GM23338 (cell line): ENCODE results near the gene ZCCHC8. TPM values are rescaled to one million over a fixed set of nuclear protein-coding genes. Genes with fewer than 3 reads are reported as not detected.

ENCODE experiments used
- ATAC-seq: fragments of 200-7000 bp; cut with Tn5 transposase; 3 replicates; pipeline ENCODE4 v1.9.1; 2020
- DNase-seq: peaks from one replicate; pipeline ENCODE4 v3.0.0-alpha.2; 2015; ENCODE audit warnings: low spot score
- H2AFZ ChIP-seq: fragments of 200-600 bp; sonication (generic); 2 replicates; pipeline ENCODE4 v1.8.0; 2016; ENCODE audit warnings: antibody characterized with exemption, mild to moderate bottlenecking, moderate library complexity
- H3F3A ChIP-seq: fragments of 200-600 bp; sonication (generic); replicated peaks from 2 replicates; pipeline ENCODE4 v1.8.0; 2017; ENCODE audit warnings: antibody characterized with exemption, mixed run types, low read depth
- H3K27ac ChIP-seq: fragments of 200-600 bp; sonication (generic); 2 replicates; pipeline ENCODE4 v1.6.1; 2016; ENCODE audit warnings: low read depth
- H3K27me3 ChIP-seq: fragments of 200-600 bp; sonication (generic); 2 replicates; pipeline ENCODE4 v1.8.0; 2016; ENCODE audit warnings: mild to moderate bottlenecking, mixed run types, moderate library complexity; ENCODE audit not compliant: insufficient read depth
- H3K36me3 ChIP-seq: fragments of 200-600 bp; sonication (generic); 2 replicates; pipeline ENCODE4 v1.8.0; 2016; ENCODE audit warnings: mild to moderate bottlenecking; ENCODE audit not compliant: insufficient read depth
- H3K4me1 ChIP-seq: fragments of 200-600 bp; sonication (generic); 2 replicates; pipeline ENCODE4 v1.8.0; 2016; ENCODE audit warnings: mild to moderate bottlenecking, moderate library complexity; ENCODE audit not compliant: insufficient read depth
- H3K4me2 ChIP-seq: fragments of 200-600 bp; sonication (generic); 2 replicates; pipeline ENCODE4 v1.7.1; 2017; ENCODE audit warnings: mixed run types
- H3K4me3 ChIP-seq: fragments of 200-600 bp; sonication (generic); 2 replicates; pipeline ENCODE4 v1.6.1; 2016; ENCODE audit warnings: mixed run types
- H3K79me2 ChIP-seq: fragments of 200-600 bp; sonication (generic); replicated peaks from 2 replicates; pipeline ENCODE4 v1.8.0; 2017; ENCODE audit warnings: mild to moderate bottlenecking; ENCODE audit not compliant: insufficient read depth
- H3K9me2 ChIP-seq: fragments of 200-600 bp; sonication (generic); 2 replicates; pipeline ENCODE4 v1.8.0; 2017; ENCODE audit not compliant: insufficient read depth
- H4K20me1 ChIP-seq: fragments of 200-600 bp; sonication (generic); replicated peaks from 2 replicates; pipeline ENCODE4 v1.8.0; 2017; ENCODE audit warnings: mild to moderate bottlenecking; ENCODE audit not compliant: insufficient read depth
- H3K27ac Mint-ChIP-seq: 2 replicates; pipeline ENCODE4 v1.8.0; 2020; ENCODE audit warnings: inconsistent platforms, mild to moderate bottlenecking, moderate library complexity, mixed read lengths
- H3K27me3 Mint-ChIP-seq: 3 replicates; pipeline ENCODE4 v1.8.0; 2022; ENCODE audit warnings: low read depth, mild to moderate bottlenecking, moderate library complexity, mixed read lengths, inconsistent platforms; ENCODE audit not compliant: insufficient read depth, poor library complexity
- H3K36me3 Mint-ChIP-seq: 3 replicates; pipeline ENCODE4 v1.8.0; 2021; ENCODE audit warnings: low read depth, mild to moderate bottlenecking, inconsistent platforms, moderate library complexity, mixed read lengths
- H3K4me1 Mint-ChIP-seq: 3 replicates; pipeline ENCODE4 v1.8.0; 2020; ENCODE audit warnings: mild to moderate bottlenecking, inconsistent platforms, mixed read lengths
- H3K4me3 Mint-ChIP-seq: 3 replicates; pipeline ENCODE4 v1.8.0; 2021; ENCODE audit warnings: moderate library complexity, mild to moderate bottlenecking, inconsistent platforms, mixed read lengths
- H3K9me3 Mint-ChIP-seq: 3 replicates; pipeline ENCODE4 v1.8.0; 2020; ENCODE audit warnings: moderate library complexity, mild to moderate bottlenecking, inconsistent platforms, mixed read lengths
- CREB1 ChIP-seq: fragments of 250-450 bp; sonication (Bioruptor Pico); IDR thresholded peaks from 2 replicates; pipeline ENCODE4 v1.5.0; 2020; ENCODE audit warnings: low read depth, mild to moderate bottlenecking, moderate library complexity
- ETS1 ChIP-seq: IDR thresholded peaks from 2 replicates; pipeline ENCODE4 v1.6.1; 2016; ENCODE audit warnings: antibody characterized with exemption
- EZH2 ChIP-seq: fragments of 200-600 bp; sonication (generic); IDR thresholded peaks from one replicate; pipeline ENCODE4 v1.8.0; 2017; ENCODE audit warnings: antibody characterized with exemption, mild to moderate bottlenecking, low read depth; ENCODE audit not compliant: unreplicated experiment
- JUNB ChIP-seq: IDR thresholded peaks from one replicate; pipeline ENCODE4 v1.6.1; 2016; ENCODE audit warnings: antibody characterized with exemption; ENCODE audit not compliant: unreplicated experiment
- NANOG ChIP-seq: IDR thresholded peaks from 2 replicates; pipeline ENCODE4 v1.6.1; 2016; ENCODE audit warnings: antibody characterized with exemption, borderline replicate concordance
- POLR2AphosphoS5 ChIP-seq: IDR thresholded peaks from 2 replicates; pipeline ENCODE4 v1.6.1; 2016; ENCODE audit warnings: antibody characterized with exemption, low read depth
- REST ChIP-seq: IDR thresholded peaks from one replicate; pipeline ENCODE4 v1.6.1; 2018; ENCODE audit warnings: antibody characterized with exemption; ENCODE audit not compliant: unreplicated experiment
- ZNF114 ChIP-seq: fragments of 250-450 bp; sonication (Bioruptor Pico); IDR thresholded peaks from 2 replicates; pipeline ENCODE4 v1.5.0; 2020; ENCODE audit warnings: mild to moderate bottlenecking, moderate library complexity
- ZNF462 ChIP-seq: fragments of 250-450 bp; sonication (Bioruptor Pico); IDR thresholded peaks from 2 replicates; pipeline ENCODE4 v1.5.0; 2020; ENCODE audit warnings: mild to moderate bottlenecking, moderate library complexity
- polyA plus RNA-seq: library from polyadenylated mRNA; unstranded; fragments of >200 nt; fragmentation: Nextera tagmentation; extraction: Ambion mirVana; gene quantifications from 2 replicates; pipeline ENCODE4 v1.2.1, GENCODE V29; 2016
- total RNA-seq: library from RNA; depleted of rRNA; stranded (reverse); fragments of >200 nt; shearing (Covaris generic); gene quantifications from 2 replicates; pipeline ENCODE4 v1.2.3, GENCODE V29; 2014

Gene ZCCHC8
- total and polyA plus RNA-seq, 2 experiments from 2014 or later: 23.9 to 39.0 TPM

GRCh38 chr12:122503147-122503751 lies 2.5 kb upstream of the ZCCHC8 start:
- Histone ChIP-seq H3K4me2 (no peak overlapping the region), H2AFZ (no peak overlapping the region), H3K9me2 (no peaks in the 10 kb centered on the region), H3K27ac (peak overlapping the region; percentile 47; the same call in 1 of the 2 replicates), H3K36me3 (peaks cover 47% of the 10 kb centered on the region), H3K79me2 (peaks cover 23% of the 10 kb centered on the region), H4K20me1 (peaks cover 9% of the 10 kb centered on the region), H3K4me1 (peaks cover 5% of the 10 kb centered on the region), H3K4me3 (no peak overlapping the region), H3F3A (peaks cover 43% of the 10 kb centered on the region), H3K27me3 (no peaks in the 10 kb centered on the region)
- Mint-ChIP-seq H3K27ac (no peak overlapping the region), H3K36me3 (peaks cover 75% of the 10 kb centered on the region), H3K27me3 (peaks cover 13% of the 10 kb centered on the region), H3K9me3 (no peaks in the 10 kb centered on the region), H3K4me1 (peaks cover 20% of the 10 kb centered on the region), H3K4me3 (no peak overlapping the region)
- ATAC-seq (no peak), DNase-seq (no peak)
- TF ChIP-seq EZH2: no peak
- no peak for TF ChIP-seq JUNB
- 0 out of 2 replicates have a peak, but pooled peaks have one; percentile 16 for TF ChIP-seq POLR2AphosphoS5
- no peak for TF ChIP-seq ETS1

GRCh38 chr12:122501489-122501989 lies 807 bp upstream of the ZCCHC8 start:
- Histone ChIP-seq H4K20me1 (no peaks in the 10 kb centered on the region; the same call in none of the 2 replicates), H2AFZ (no peak overlapping the region), H3K4me3 (peak overlapping the region; percentile 78; the same call in 1 of the 2 replicates), H3K4me1 (peaks cover 5% of the 10 kb centered on the region), H3K27me3 (no peaks in the 10 kb centered on the region), H3K79me2 (peaks cover 35% of the 10 kb centered on the region), H3K9me2 (no peaks in the 10 kb centered on the region), H3K4me2 (peak overlapping the region; percentile 48), H3K36me3 (peaks cover 34% of the 10 kb centered on the region), H3F3A (peaks cover 33% of the 10 kb centered on the region), H3K27ac (peak overlapping the region; percentile 85)
- H3K36me3 Mint-ChIP-seq: peaks cover 69% of the 10 kb centered on the region
- H3K27me3 Mint-ChIP-seq: peaks cover 13% of the 10 kb centered on the region
- peak overlapping the region; percentile 98; the same call in 2 of the 3 replicates for H3K4me3 Mint-ChIP-seq
- ATAC-seq (no peak), DNase-seq (no peak)
- peaks cover 20% of the 10 kb centered on the region for H3K4me1 Mint-ChIP-seq
- H3K9me3 Mint-ChIP-seq: no peaks in the 10 kb centered on the region
- peak overlapping the region; percentile 99 for H3K27ac Mint-ChIP-seq
- no peak for TF ChIP-seq ZNF114 (CRISPR knock-in tag)
- TF ChIP-seq REST: no peak
- no peak for TF ChIP-seq NANOG
- no peak for TF ChIP-seq EZH2
- no peak for TF ChIP-seq POLR2AphosphoS5
- no peak for TF ChIP-seq JUNB
- TF ChIP-seq CREB1 (CRISPR knock-in tag): no peak
- no peak for TF ChIP-seq ZNF462 (CRISPR knock-in tag)
